Naive thymus-derived CD8-positive, alpha-beta T cell (primary cell): Measurements from ENCODE around the gene RPL12. TPM values are rescaled to one million over a fixed set of nuclear protein-coding genes. Genes with fewer than 3 reads are reported as not detected.

Experiments used
- ATAC-seq, 2 donors: fragments of 150-1000 bp; cut with Tn5 transposase in 1 of 2; sonication (Bioruptor Pico), chemical (Tn5 transposase) in 1 of 2; 1 replicate in 1 of 2; 2 replicates in 1 of 2; pipeline ENCODE4 v1.10.0; 2021; ENCODE audit warnings: mild to moderate bottlenecking in 2 of 2, moderate library complexity in 2 of 2
- POLR2A ChIA-PET: fragments of 350-600 bp; sonication (Branson Sonifier 250); formaldehyde crosslinking; loops from one replicate; lab custom pipeline; 2021; ENCODE audit warnings: antibody characterized with exemption; lab: Charles Lee
- DNase-seq, 10 donors: peaks; one replicate each; pipeline versions ENCODE4 v3.0.0 to v3.0.0-alpha.2; 2020 to 2022
- H3K27ac Mint-ChIP-seq, 10 donors: one replicate each; pipeline ENCODE4 v1.8.0; 2020 to 2022; ENCODE audit warnings: mild to moderate bottlenecking in 10 of 10, mixed read lengths in 10 of 10, moderate library complexity in 4 of 10, inconsistent platforms in 1 of 10
- H3K27me3 Mint-ChIP-seq, 5 donors: one replicate each; pipeline ENCODE4 v1.8.0; 2021 to 2022; ENCODE audit warnings: mixed read lengths in 5 of 5
- H3K36me3 Mint-ChIP-seq, 3 donors: one replicate each; pipeline ENCODE4 v1.8.0; 2020 to 2022; ENCODE audit warnings: mixed read lengths in 3 of 3, mild to moderate bottlenecking in 2 of 3, inconsistent platforms in 1 of 3
- H3K4me1 Mint-ChIP-seq, 4 donors: one replicate each; pipeline ENCODE4 v1.8.0; 2021 to 2022; ENCODE audit warnings: mixed read lengths in 4 of 4
- H3K4me3 Mint-ChIP-seq, 10 donors: one replicate each; pipeline ENCODE4 v1.8.0; 2020 to 2022; ENCODE audit warnings: mild to moderate bottlenecking in 10 of 10, mixed read lengths in 10 of 10, moderate library complexity in 6 of 10, inconsistent platforms in 1 of 10
- H3K9me3 Mint-ChIP-seq, 9 donors: one replicate each; pipeline ENCODE4 v1.8.0; 2020 to 2022; ENCODE audit warnings: mixed read lengths in 9 of 9, mild to moderate bottlenecking in 3 of 9, inconsistent platforms in 1 of 9, moderate library complexity in 1 of 9
- polyA plus RNA-seq, 3 donors: library from polyadenylated mRNA; unstranded; fragments of 300-500 nt; fragmentation: Illumina TruSeq; gene quantifications; one replicate each; pipeline ENCODE4 v1.2.3, GENCODE V29; 2021
- total RNA-seq, 8 experiments: library from RNA in 2 of 8; stranded (reverse) in 2 of 8; gene quantifications; one replicate each; pipeline ENCODE4 v1.2.3 and lab custom pipeline; 2021 to 2026

RPL12 gene
- total and polyA plus RNA-seq, 5 experiments from 2014 or later: 1,452 to 2,420 (median 1,731) TPM

DNA sequence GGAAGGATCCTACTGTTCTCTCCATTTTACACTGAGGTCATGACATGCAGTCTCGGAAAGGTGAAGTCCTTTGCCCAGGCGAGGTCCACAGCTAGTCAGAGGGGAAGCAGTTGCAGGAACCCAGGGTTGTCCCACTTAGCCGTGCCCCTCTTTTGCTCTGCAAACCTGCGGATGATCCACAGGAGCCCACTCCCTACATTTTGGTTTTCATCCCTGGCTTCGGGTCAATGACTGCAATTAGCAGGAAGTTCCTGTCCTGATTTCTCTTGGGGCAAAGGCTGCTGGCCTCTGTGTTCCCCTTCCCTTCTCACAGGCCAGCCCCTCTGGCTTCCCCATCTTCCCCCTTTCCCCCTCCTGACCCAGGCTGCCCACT is 52.9 kb downstream of the RPL12 start:
- POLR2A ChIA-PET: interaction anchor here (0.6 to 1.3 kb wide), 3 partner anchors 52 to 168 kb away, joined by 4 to 6 read pairs (median 6); partner anchors contain the start of genes LRSAM1 and RPL12
- no peaks in the 10 kb centered on the region for H3K36me3 Mint-ChIP-seq
- H3K4me1 Mint-ChIP-seq: peaks cover 6 to 21% (median 13%) of the 10 kb centered on the region in 4 donors
- no peak for ATAC-seq
- H3K27ac Mint-ChIP-seq: no peak overlapping the region
- DNase-seq: no peak
- peak overlapping the region in 9 of 10 donors; percentile 43 to 83 (median 74) for H3K4me3 Mint-ChIP-seq
- H3K9me3 Mint-ChIP-seq: no peaks in the 10 kb centered on the region
- H3K27me3 Mint-ChIP-seq: peaks cover 29 to 89% (median 44%) of the 10 kb centered on the region in 5 donors

Other genes starting within 250 kb of the RPL12 start
- gene GARNL3, start 186.6 kb downstream of the RPL12 start, total RNA-seq: 1 to 10 TPM; 1.9 to 2.0 TPM
- under 1 TPM in 1 of 3 donors, not detected in 2; 0.43 TPM for gene GARNL3, start 186.6 kb downstream of the RPL12 start, polyA plus RNA-seq
- under 1 TPM; 0.19 to 0.39 TPM for gene SLC2A8, start 54.2 kb downstream of the RPL12 start, total RNA-seq
- gene SLC2A8, start 54.2 kb downstream of the RPL12 start, polyA plus RNA-seq: 1 to 10 TPM in 1 of 3 donors, not detected in 2; 1.2 TPM
- 10 to 100 TPM; 15.2 to 17.2 TPM for gene ZNF79, start 27.0 kb downstream of the RPL12 start, total RNA-seq
- gene ZNF79, start 27.0 kb downstream of the RPL12 start, polyA plus RNA-seq: 1 to 10 TPM; 3.3 to 6.6 (median 4.9) TPM
- gene LRSAM1, start 104 bp upstream of the RPL12 start, total RNA-seq: 10 to 100 TPM; 24.2 to 26.4 TPM
- gene LRSAM1, start 104 bp upstream of the RPL12 start, polyA plus RNA-seq: 1 to 10 TPM; 4.3 to 9.6 (median 5.0) TPM
- 10 to 100 TPM; 34.6 to 39.7 TPM for gene STXBP1, start 160.9 kb upstream of the RPL12 start, total RNA-seq
- 10 to 100 TPM in 1 of 3 donors, 1 to 10 TPM in 2; 3.4 to 10.3 (median 7.5) TPM for gene STXBP1, start 160.9 kb upstream of the RPL12 start, polyA plus RNA-seq